SK-N-DZ (cell line): Measurements from ENCODE around the gene NCS1.

Experiments used
- DNase-seq: peaks from one replicate; pipeline ENCODE4 v3.0.0-alpha.2; 2015; ENCODE audit warnings: low spot score

Gene NCS1

GRCh38 chr9:130175355-130175754, 3.2 kb downstream of the NCS1 start:
- no peak for DNase-seq

- no peak for DNase-seq
Measured at GRCh38 chr9:130176760-130177159, 4.6 kb downstream of the NCS1 start.

- no peak for DNase-seq
Measured at GRCh38 chr9:130177898-130178805, 5.9 kb downstream of the NCS1 start.

GRCh38 chr9:130179331-130179907, 7.2 kb downstream of the NCS1 start:
- no peak for DNase-seq

DNA sequence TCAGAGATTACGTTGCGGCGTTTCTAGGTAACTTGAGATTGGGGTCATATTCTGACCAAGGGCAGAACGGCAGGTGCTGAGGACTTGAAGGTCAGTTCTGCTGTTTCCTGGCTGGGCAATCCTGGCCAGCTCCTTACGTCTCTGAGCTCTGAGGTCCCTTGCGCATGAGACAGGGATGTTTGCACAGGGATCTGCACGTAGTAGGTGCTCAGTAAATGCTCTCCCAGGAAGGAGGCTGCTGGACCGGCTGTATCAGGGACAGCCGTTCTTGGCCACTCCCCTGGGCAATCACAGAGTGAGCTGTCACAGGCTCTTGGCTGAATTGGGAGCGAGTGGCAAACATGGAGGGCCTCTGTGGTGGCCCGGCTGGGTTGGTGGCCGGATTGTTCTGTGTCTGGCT, 8.3 kb downstream of the NCS1 start:
- DNase-seq, result no peak

DNA sequence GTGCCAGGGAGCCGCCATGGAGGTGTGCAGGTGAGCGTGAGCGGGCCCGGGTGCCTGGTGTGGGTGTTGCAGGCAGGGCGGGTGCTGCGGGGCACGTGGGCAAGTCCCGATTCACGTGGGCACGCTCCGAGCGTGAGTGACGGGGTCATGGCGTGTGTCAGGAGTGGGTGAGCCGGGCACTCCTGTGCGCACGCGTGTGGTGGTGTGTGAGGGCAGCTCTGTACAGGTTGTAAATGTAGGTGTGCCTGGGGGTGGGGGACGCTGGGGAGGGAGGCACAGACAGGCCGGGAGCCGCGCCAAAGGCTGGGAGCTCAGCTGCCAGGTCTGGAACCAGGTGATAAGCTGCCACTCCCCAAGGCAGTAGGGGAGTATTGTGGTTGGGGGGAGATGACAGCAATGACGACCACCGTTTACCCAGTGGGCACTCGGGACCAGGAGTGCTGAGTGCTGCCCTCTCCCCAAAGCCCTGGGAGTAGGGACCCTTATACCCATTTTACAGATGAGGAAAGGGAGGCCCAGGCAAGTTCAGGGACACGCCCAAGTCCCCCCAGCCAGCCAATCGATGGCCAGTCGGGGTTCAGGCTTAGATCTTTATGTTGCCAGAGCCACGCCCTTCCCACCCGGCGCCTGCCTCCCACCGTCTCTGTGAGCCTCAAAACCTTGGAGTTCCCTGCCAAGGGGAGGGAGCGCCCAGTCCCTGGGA, 9.6 kb downstream of the NCS1 start:
- DNase-seq, result no peak

GRCh38 chr9:130182381-130182909, 10.2 kb downstream of the NCS1 start:
- no peak for DNase-seq

- DNase-seq, result no peak
Measured at GRCh38 chr9:130183133-130183762, 11.0 kb downstream of the NCS1 start.

GRCh38 chr9:130185017-130185416, 12.8 kb downstream of the NCS1 start:
- DNase-seq, result no peak

GRCh38 chr9:130185490-130186031, 13.4 kb downstream of the NCS1 start:
- no peak for DNase-seq

GRCh38 chr9:130186051-130186450, 13.8 kb downstream of the NCS1 start:
- DNase-seq, result no peak

- peak; percentile 37 for DNase-seq
Measured at GRCh38 chr9:130186839-130187522, 14.8 kb downstream of the NCS1 start.

DNA sequence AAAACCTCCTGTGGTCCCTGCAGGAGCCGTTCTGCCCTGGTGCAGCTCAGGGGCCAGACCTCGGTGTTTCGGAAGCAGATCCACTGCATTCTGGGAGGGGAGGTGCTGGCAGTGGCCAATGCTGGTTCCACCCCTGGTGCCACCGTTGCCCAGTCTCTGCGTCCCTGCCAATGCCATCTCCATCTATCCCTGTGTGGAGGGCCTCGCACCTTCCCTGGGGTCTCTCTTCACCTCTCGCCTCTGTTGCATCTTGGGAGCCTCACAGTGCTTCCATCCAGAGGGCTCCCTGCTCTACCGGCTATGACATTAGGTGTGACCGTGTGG, 15.3 kb downstream of the NCS1 start:
- DNase-seq, result no peak

DNA sequence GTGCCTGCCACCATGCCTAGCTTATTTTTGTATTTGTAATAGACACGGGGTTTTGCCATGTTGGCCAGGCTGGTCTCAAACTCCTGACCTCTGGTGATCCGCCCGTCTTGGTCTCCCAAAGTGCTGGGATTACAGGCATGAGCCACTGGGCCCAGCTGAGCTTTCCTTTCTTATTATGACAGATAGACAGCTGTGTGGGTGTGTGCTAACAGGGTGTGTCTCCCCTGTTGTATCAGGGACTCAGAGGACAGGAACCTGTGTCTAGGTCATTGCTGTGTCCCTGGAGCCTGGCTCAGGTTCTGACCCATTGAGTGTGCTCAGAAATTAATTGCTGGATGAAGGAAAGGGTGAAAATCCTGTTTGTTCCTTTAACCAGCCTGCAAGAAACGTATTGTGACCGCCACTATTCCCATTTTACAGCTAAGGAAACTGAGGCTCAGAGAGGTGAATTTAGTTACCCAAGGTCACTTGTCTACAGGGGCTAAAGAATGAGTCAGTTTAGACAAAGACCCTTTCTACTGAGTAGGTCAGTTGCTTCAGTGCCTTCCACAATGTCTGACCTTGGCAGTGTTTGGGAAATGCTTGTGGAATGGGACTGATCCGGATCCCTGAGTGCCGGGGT, 16.8 kb downstream of the NCS1 start:
- DNase-seq, result no peak

DNA sequence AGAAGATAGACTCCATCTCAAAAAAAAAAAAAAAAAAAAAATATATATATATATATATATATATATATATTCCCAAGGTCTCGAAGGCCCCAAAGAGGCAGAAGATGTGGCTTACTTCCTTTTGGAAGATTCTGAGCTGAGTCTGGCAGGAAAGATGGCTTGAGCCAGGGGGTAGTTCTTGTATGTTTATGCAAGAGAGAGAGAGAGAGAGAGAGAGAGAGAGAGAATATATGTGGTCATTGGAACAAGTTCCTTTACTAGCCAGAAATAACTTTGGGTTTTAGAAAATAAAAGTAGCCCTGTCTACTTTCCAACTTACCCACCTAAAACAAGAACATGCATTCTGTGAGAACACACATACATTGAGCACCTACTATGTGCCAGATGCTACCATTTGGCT, 17.6 kb downstream of the NCS1 start:
- DNase-seq, result no peak

DNA sequence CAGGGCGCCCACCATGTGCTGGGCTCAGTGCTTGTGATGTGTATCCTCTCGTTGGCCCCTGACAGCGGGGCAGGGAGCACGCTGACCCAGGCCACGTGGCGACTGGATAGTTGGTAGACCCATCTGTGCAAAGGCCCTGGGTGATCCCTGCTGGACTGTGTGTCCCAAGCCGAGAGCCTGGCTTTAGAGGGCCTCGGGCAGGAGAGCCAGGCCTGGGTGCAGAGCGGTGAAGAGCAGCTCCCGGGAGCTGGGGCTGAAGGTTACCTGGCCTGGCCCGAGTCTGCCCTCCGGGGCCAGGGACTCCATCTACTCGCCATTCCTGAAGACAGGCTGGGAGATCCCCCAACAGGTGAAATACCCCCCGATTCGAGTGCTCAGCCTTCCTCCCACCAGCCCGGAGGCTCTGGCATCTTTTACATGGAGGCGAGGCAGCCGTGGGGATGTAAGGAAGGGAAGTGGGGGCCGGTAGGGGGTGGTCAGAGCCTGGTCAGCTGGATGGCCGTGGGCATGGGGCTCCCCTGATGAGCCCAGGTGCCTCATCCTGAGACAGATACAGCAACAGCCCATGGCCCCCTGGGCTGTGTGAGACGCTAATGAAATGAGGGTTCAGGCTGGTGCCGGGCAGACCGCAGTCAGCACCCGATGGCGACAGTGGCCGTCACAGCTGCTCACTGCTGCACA, 19.0 kb downstream of the NCS1 start:
- no peak for DNase-seq

DNA sequence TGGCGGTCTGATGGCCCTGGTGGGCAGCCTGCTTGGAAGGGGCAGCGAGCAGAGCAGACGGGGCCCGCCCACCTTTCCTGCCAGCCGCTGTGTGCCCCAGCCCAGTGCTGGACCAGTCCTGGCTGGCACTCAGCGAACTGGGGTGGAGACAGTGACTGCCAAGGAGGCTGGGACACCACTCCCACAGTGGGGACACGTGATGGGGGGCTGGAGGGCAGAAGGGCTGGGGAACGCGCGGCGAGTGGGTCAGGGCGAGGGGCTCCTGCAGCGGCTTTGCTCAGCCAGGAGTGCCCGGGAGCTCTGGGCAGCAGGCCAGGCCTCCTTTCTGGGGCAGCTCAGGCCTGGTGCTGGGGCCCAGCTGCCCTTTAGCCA, 19.5 kb downstream of the NCS1 start:
- no peak for DNase-seq

- no peak for DNase-seq
Measured at GRCh38 chr9:130192382-130192999, 20.3 kb downstream of the NCS1 start.

DNA sequence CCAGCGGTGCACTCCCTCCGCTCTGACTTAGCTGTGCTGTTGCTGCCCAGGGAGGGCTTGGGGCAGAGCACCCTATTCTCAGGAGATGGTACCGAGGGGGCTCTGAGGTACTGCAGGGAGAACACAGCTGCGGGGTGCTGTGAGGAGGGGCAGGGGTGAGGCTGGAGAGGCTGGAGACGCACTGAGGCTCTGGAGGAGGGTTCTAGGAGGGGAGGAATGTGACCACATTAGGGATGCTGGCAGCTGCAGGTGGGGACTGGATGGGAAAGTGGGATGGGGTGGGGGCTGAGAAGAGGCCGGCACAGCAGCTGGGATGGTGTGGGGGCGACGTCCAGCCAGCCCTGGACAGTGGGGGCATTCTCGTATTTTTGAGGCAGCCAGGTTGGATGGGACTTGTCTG, 20.9 kb downstream of the NCS1 start:
- peak; percentile 42 for DNase-seq
